ENCODE measurements around the gene CHL1. TPM values are rescaled to one million over a fixed set of nuclear protein-coding genes. Genes with fewer than 3 reads are reported as not detected.

CHL1 gene
- total RNA-seq, 2 donors from 2014 or later = 6.1 to 10.5 TPM

DNA sequence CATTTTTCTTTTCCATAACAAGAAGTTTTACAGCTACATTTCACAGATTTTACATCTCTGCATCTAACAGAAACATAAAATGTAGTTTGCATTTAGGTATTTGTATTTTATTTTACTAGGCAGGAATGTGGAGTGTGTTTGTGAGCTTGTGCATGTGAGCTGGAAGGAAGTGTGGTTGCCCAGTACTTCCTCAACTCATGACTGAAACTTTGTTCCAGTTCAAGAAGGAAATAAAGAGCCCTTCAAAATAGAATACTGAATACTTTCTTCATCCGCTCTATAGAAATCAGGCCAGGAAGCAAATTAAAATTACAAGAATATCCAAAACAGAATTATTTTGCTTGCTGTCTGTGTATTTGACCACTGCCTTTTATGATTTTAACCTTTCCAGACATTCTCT is 81.3 kb downstream of the CHL1 start:
- no peak for TF ChIP-seq POLR2AphosphoS5 (IDR thresholded peaks at IDR 0.05)
- TF ChIP-seq, protein P1, sequence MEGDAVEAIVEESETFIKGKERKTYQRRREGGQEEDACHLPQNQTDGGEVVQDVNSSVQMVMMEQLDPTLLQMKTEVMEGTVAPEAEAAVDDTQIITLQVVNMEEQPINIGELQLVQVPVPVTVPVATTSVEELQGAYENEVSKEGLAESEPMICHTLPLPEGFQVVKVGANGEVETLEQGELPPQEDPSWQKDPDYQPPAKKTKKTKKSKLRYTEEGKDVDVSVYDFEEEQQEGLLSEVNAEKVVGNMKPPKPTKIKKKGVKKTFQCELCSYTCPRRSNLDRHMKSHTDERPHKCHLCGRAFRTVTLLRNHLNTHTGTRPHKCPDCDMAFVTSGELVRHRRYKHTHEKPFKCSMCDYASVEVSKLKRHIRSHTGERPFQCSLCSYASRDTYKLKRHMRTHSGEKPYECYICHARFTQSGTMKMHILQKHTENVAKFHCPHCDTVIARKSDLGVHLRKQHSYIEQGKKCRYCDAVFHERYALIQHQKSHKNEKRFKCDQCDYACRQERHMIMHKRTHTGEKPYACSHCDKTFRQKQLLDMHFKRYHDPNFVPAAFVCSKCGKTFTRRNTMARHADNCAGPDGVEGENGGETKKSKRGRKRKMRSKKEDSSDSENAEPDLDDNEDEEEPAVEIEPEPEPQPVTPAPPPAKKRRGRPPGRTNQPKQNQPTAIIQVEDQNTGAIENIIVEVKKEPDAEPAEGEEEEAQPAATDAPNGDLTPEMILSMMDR (IDR thresholded peaks at IDR 0.05) = no peak
- TF ChIP-seq POLR2A (IDR thresholded peaks at IDR 0.05) = no peak
- Histone ChIP-seq H3K36me3 (no peaks in the 10 kb centered on the region), H3K4me3 (no peak overlapping the region), H3K27me3 (replicated peaks; ENCODE audit: insufficient read depth) (no peaks in the 10 kb centered on the region), H3K4me1 (replicated peaks) (no peaks in the 10 kb centered on the region), H3K27ac (no peak overlapping the region), H3K9me3 (no peaks in the 10 kb centered on the region)
- 79% methylated on average over 1 of the region's 1 CpG for WGBS
- intact Hi-C loops (cut with DNase I) = no loop called here
- no peak for DNase-seq (ENCODE audit: low spot score)

DNA sequence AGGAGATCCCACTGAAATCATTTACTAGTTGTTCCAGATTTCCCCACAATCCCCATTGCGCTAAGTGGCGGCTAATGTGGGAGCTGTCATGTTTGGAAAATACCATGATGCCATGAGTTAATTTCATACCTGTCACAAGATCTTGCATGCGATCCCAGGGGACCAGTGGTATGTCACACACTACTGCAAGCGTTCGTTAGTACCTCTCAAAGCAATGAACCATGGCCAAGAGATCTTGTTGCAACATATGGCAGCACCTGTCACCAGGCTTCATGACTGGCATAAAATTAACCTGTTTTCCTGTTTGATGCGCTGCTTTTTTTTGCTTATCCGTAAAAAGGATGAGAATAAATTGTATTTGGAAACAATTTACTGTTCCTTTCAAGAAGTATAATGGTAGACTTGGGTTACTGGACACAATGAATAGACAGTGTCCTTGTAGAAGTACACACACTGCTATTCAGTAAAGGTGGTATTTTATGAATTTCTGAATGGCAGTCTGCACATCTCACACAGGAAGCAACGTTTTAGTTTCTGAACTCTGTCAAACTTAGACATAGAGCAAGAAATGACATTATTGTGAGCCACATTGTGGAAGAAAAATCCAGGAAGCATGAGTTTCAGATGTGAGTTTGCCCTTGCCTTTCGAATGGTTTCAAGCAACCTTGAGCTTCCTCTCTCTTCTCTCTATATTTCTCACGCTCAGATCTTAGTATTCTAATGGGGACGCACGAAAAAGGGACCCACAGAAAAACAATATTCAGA is 81.9 kb downstream of the CHL1 start:
- TF ChIP-seq POLR2AphosphoS5 (IDR thresholded peaks at IDR 0.05) (no peak), POLR2A (IDR thresholded peaks at IDR 0.05) (no peak)
- TF ChIP-seq, protein P1 (IDR thresholded peaks at IDR 0.05) = no peak
- no peaks in the 10 kb centered on the region for H3K4me1 ChIP-seq (replicated peaks)
- H3K27ac ChIP-seq = no peak overlapping the region
- no peaks in the 10 kb centered on the region for H3K27me3 ChIP-seq (replicated peaks; ENCODE audit: insufficient read depth)
- no peaks in the 10 kb centered on the region for H3K36me3 ChIP-seq
- no peak for DNase-seq (ENCODE audit: low spot score)
- no peaks in the 10 kb centered on the region for H3K9me3 ChIP-seq
- no peak overlapping the region for H3K4me3 ChIP-seq
- WGBS = 83% methylated on average over 12 of the region's 12 CpGs
- intact Hi-C loops (cut with DNase I) = no loop called here

DNA sequence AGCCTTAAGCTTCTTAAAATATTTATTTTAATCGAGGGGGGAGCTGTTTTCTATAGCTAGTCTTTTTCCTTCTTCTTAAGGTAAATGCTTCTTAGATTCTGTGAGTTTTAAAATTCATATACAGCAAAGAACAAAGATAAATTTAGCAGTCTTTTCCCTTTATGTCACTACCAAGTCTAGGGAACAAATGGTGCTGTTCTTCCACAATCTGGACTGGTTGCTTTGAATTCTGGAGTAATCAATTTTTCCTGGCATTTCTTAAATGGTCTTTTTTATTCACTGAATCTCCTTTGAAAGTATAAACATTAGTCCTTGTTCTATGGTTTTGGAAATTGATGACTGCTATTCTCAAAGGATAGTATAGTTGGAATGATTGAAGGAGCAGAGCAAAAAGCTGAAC is 82.8 kb downstream of the CHL1 start:
- H3K4me3 ChIP-seq = no peak overlapping the region
- intact Hi-C loops (cut with DNase I) = no loop called here
- no peaks in the 10 kb centered on the region for H3K36me3 ChIP-seq
- H3K9me3 ChIP-seq = no peaks in the 10 kb centered on the region
- no peaks in the 10 kb centered on the region for H3K27me3 ChIP-seq (replicated peaks; ENCODE audit: insufficient read depth)
- DNase-seq (ENCODE audit: low spot score) = no peak
- H3K27ac ChIP-seq = no peak overlapping the region
- WGBS = 54% methylated on average over 1 of the region's 1 CpG
- no peaks in the 10 kb centered on the region for H3K4me1 ChIP-seq (replicated peaks)
- TF ChIP-seq POLR2AphosphoS5 (IDR thresholded peaks at IDR 0.05) = no peak
- no peak for TF ChIP-seq POLR2A (IDR thresholded peaks at IDR 0.05)
- TF ChIP-seq, protein P1 (IDR thresholded peaks at IDR 0.05) = no peak

DNA sequence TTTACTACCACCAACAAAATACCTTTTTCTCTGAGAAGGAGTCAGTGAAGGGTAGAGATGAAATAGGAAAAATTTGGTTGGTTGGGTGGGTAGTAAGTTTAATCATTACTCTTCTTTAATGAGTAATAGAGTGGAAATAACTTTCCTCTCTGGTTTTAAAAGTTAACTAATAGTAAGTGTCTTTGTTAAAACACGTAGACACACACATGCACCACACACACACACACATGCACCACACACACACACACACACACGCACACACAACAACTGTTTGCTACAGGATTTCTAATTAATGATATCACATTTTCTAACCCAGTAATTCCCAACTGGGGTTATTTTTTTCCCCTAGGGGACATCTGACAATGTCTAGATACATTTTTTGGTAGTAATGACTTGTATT is 84.1 kb downstream of the CHL1 start:
- Histone ChIP-seq H3K36me3 (no peaks in the 10 kb centered on the region), H3K4me3 (no peak overlapping the region), H3K4me1 (replicated peaks) (no peaks in the 10 kb centered on the region), H3K9me3 (no peaks in the 10 kb centered on the region), H3K27me3 (replicated peaks; ENCODE audit: insufficient read depth) (no peaks in the 10 kb centered on the region), H3K27ac (no peak overlapping the region)
- intact Hi-C loops (cut with DNase I) = no loop called here
- no peak for DNase-seq (ENCODE audit: low spot score)
- TF ChIP-seq, protein P1 (IDR thresholded peaks at IDR 0.05) = no peak
- no peak for TF ChIP-seq POLR2AphosphoS5 (IDR thresholded peaks at IDR 0.05)
- no peak for TF ChIP-seq POLR2A (IDR thresholded peaks at IDR 0.05)
- 42% methylated on average over 2 of the region's 2 CpGs for WGBS

DNA sequence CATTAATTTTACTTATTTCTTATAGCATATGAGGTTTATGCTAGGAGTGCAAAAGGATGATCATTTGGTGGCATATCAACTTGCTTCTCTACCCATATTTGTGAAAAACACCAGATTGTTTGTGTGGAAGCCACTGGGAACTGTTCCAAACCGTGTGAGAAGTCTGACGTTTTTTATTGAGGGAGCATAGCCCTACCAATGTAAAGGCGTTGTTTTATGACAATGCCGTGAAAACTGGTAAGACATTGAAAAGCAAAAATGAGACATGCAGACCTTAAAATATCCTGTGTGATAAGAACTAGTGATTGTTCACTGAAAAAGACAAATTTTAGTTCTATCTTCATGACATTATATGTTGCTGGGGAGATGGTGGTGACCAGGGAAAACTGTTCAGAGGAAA is 87.8 kb downstream of the CHL1 start:
- no peak overlapping the region for H3K27ac ChIP-seq
- intact Hi-C loops (cut with DNase I) = no loop called here
- no peaks in the 10 kb centered on the region for H3K36me3 ChIP-seq
- H3K4me1 ChIP-seq (replicated peaks) = no peaks in the 10 kb centered on the region
- no peaks in the 10 kb centered on the region for H3K9me3 ChIP-seq
- DNase-seq (ENCODE audit: low spot score) = no peak
- no peak overlapping the region for H3K4me3 ChIP-seq
- TF ChIP-seq POLR2A (IDR thresholded peaks at IDR 0.05) = no peak
- TF ChIP-seq, protein P1 (IDR thresholded peaks at IDR 0.05) = no peak
- TF ChIP-seq POLR2AphosphoS5 (IDR thresholded peaks at IDR 0.05) = no peak
- WGBS = 46% methylated on average over 4 of the region's 4 CpGs
- H3K27me3 ChIP-seq (replicated peaks; ENCODE audit: insufficient read depth) = no peaks in the 10 kb centered on the region

All from prostate gland (tissue), 2 donors.